ENCODE data around the gene PAPSS1. TPM values are rescaled to one million over a fixed set of nuclear protein-coding genes. Genes with fewer than 3 reads are reported as not detected.

The PAPSS1 gene
- 27.6 to 33.4 TPM (median 29.8 TPM) in 5 replicates for total RNA-seq (2022; extraction: Qiagen RNA extraction; ENCODE audit: low read depth)

DNA sequence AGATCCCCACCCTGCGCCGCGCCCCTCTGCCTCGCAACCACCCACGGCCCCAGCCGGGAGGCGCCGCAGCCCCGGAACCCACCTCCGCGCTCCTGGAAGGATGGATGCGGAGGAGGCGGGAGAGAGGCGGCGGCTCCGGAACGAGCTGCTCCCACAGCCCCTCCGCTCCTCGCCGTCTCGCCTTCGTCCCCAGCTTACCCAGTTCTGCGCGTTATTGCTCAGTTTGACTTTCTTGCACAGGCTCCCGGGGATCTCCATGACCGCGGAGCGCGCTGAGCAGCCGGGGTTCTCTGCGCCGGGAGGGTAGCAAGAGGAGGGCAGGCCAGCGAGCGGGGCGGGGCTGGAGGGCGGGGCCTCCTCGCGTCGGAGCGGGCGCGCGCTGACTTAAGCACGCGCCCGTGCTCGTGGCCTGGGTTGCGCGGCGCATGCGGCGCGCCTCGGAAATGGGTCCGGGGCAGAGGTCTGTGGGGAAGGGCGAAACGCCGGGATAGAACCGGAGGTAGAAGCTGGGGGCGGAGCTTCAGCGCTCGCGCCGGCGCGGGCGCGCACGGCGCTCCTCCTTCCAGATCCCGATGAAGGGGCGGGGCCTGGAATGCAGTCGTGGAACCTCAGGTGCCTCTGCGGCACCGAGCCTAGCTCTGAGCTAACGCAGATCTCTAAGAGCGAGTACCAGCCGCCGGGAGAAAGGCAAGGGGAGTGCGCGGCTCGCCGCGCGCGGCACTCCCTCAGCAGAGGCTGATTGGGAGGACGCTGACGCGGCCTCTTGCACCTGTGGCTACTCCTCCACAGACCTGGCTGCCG is at the start of gene PAPSS1:
Gene PAPSS1, minus strand, starts transcription at position 313 of the 801 bp plus-strand sequence. Its CDS starts 55 bp downstream, at position 258.

Other genes starting within 250 kb of the PAPSS1 start
- 13.9 to 29.8 TPM (median 22.6 TPM) in 5 replicates for gene SGMS2, start 104.7 kb upstream of the PAPSS1 start, total RNA-seq (2022; extraction: Qiagen RNA extraction; ENCODE audit: low read depth)
- 1.2 to 2.4 TPM (median 1.6 TPM) in 5 replicates for gene CYP2U1, start 211.3 kb upstream of the PAPSS1 start, total RNA-seq (2022; extraction: Qiagen RNA extraction; ENCODE audit: low read depth)